MCF 10A (cell line): ENCODE results near the gene SDK1. TPM values are rescaled to one million over a fixed set of nuclear protein-coding genes. Genes with fewer than 3 reads are reported as not detected.

Source experiments
- BruUV-seq: library from RNA; stranded (reverse); fragments of 400-500 nt; replicated peaks from 2 replicates; lab custom pipeline; 2021; lab: Mats Ljungman, UMichigan
- CTCF ChIA-PET: fragments of 300-600 bp; sonication (Branson Sonifier 250); formaldehyde crosslinking; extraction: SDS; loops from one replicate; lab custom pipeline; 2021; ENCODE audit warnings: antibody characterized with exemption, inconsistent platforms; lab: Yijun Ruan, JAX
- POLR2A ChIA-PET: fragments of 300-600, 350-650 bp; sonication (Branson Sonifier 250); formaldehyde crosslinking; extraction: SDS; loops from one replicate; lab custom pipeline; 2020; ENCODE audit warnings: antibody characterized with exemption, inconsistent platforms; lab: Yijun Ruan, JAX
- DNase-seq: peaks from one replicate; pipeline ENCODE4 v3.0.0-alpha.2; 2018; ENCODE audit not compliant: unreplicated experiment
- H3K27ac Mint-ChIP-seq: one replicate; pipeline ENCODE4 v1.8.0; 2022; ENCODE audit warnings: mild to moderate bottlenecking, low read depth, mixed read lengths; ENCODE audit not compliant: unreplicated experiment
- H3K27me3 Mint-ChIP-seq: one replicate; pipeline ENCODE4 v1.8.0; 2022; ENCODE audit warnings: mixed read lengths; ENCODE audit not compliant: insufficient read depth, unreplicated experiment
- H3K36me3 Mint-ChIP-seq: one replicate; pipeline ENCODE4 v1.8.0; 2022; ENCODE audit warnings: mild to moderate bottlenecking, moderate library complexity, mixed read lengths; ENCODE audit not compliant: insufficient read depth, unreplicated experiment
- H3K4me1 Mint-ChIP-seq: one replicate; pipeline ENCODE4 v1.8.0; 2022; ENCODE audit warnings: mixed read lengths; ENCODE audit not compliant: insufficient read depth, unreplicated experiment
- H3K4me3 Mint-ChIP-seq: one replicate; pipeline ENCODE4 v1.8.0; 2022; ENCODE audit warnings: mild to moderate bottlenecking, moderate library complexity, mixed read lengths; ENCODE audit not compliant: unreplicated experiment
- H3K9me3 Mint-ChIP-seq: one replicate; pipeline ENCODE4 v1.8.0; 2022; ENCODE audit warnings: mixed read lengths; ENCODE audit not compliant: unreplicated experiment
- CTCF ChIP-seq: fragments of 200-600 bp; IDR thresholded peaks from one replicate; pipeline ENCODE4 v1.8.0; 2022; ENCODE audit warnings: antibody characterized with exemption, mild to moderate bottlenecking; ENCODE audit not compliant: unreplicated experiment
- intact Hi-C: fragments of 100-400 bp; cut with micrococcal nuclease; formaldehyde crosslinking; loops from 2 replicates; pipeline ENCODE4 v1.14.1; 2022
- total RNA-seq: library from RNA; stranded (reverse); gene quantifications from 2 replicates; pipeline ENCODE4 v1.2.3, GENCODE V29; 2022

SDK1 gene
- total RNA-seq, 1 experiment from 2014 or later = 3.3 TPM

DNA sequence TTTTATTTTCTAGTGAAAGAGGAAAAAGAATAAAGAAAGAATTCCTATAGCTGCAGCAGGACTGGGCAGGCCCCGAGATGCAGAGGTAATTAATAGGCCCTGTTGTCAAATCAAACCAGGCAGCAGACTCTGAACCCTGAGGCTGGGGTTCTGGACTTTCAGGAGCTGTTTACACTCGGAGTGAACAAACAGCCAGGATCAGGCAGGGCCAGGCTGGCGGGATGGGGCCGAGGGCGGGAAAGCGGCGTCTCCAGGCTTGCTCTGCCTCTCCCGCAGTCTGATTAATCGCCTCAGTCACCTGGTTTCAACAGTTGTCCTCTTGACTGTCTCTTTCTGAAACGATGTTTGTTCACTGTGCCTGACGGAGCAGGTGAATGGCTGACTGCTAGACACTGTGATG lies 705.6 kb downstream of the SDK1 start:
- ChIA-PET CTCF (no interaction called here), POLR2A (interaction anchor here (0.6 kb wide), 1 partner anchor 263 kb away, joined by 3 read pairs; no protein-coding TSS in a partner anchor)
- no peak for DNase-seq
- peaks cover 6% of the 10 kb centered on the region for H3K36me3 Mint-ChIP-seq
- no peak for TF ChIP-seq CTCF
- no peak overlapping the region for H3K27ac Mint-ChIP-seq
- no peaks in the 10 kb centered on the region for H3K4me1 Mint-ChIP-seq
- H3K4me3 Mint-ChIP-seq = no peak overlapping the region
- BruUV-seq = no TSS peak
- intact Hi-C loops = no loop called here
- no peaks in the 10 kb centered on the region for H3K27me3 Mint-ChIP-seq
- H3K9me3 Mint-ChIP-seq = no peaks in the 10 kb centered on the region

- TF ChIP-seq CTCF = no peak
- intact Hi-C loops = no loop called here
- CTCF ChIA-PET = interaction anchor here (0.6 kb wide), 1 partner anchor 621 kb away, joined by 5 read pairs; no protein-coding TSS in a partner anchor
- no TSS peak for BruUV-seq
- Mint-ChIP-seq H3K27ac (no peak overlapping the region), H3K4me1 (no peaks in the 10 kb centered on the region), H3K9me3 (no peaks in the 10 kb centered on the region), H3K27me3 (no peaks in the 10 kb centered on the region), H3K4me3 (no peak overlapping the region), H3K36me3 (peaks cover 6% of the 10 kb centered on the region)
- POLR2A ChIA-PET = no interaction called here
- DNase-seq = no peak
These were observed 708.4 kb downstream of the SDK1 start for GRCh38 chr7:4009211-4010060.

DNA sequence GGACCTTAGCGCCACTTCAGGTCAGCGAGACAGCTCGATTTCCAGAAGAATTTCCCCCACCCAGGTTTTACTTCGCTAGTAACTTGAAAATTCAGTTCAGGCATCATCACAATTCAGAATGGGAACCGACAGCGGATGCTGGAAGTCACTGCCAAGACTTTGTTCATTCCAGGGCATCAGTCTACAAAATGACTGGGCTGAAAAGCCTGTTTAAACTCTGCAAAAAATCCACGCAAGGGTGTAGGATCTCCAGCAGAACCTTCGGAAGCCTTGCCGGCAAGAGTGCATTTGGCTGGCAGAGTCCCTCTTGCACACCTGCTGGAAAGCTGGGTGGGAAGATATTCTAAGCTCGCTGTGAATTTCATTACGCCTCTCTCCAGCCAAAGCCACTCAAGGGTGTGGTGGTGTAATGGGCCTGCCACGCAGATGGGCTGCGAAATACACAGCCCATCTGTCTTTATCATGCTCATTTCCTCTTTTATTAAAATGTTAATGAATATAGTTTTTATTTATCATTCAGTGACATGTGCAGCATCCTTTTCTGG lies 709.1 kb downstream of the SDK1 start:
- H3K27ac Mint-ChIP-seq = no peak overlapping the region
- intact Hi-C loops = no loop called here
- ChIA-PET POLR2A (no interaction called here), CTCF (no interaction called here)
- H3K9me3 Mint-ChIP-seq = no peaks in the 10 kb centered on the region
- peaks cover 6% of the 10 kb centered on the region for H3K36me3 Mint-ChIP-seq
- no peak overlapping the region for H3K4me3 Mint-ChIP-seq
- BruUV-seq = no TSS peak
- no peaks in the 10 kb centered on the region for H3K27me3 Mint-ChIP-seq
- no peak for DNase-seq
- no peaks in the 10 kb centered on the region for H3K4me1 Mint-ChIP-seq
- TF ChIP-seq CTCF = no peak

- no peak overlapping the region for H3K27ac Mint-ChIP-seq
- no peaks in the 10 kb centered on the region for H3K4me1 Mint-ChIP-seq
- peaks cover 6% of the 10 kb centered on the region for H3K36me3 Mint-ChIP-seq
- POLR2A ChIA-PET = no interaction called here
- no TSS peak for BruUV-seq
- H3K27me3 Mint-ChIP-seq = no peaks in the 10 kb centered on the region
- DNase-seq = no peak
- intact Hi-C loops = no loop called here
- no peak overlapping the region for H3K4me3 Mint-ChIP-seq
- CTCF ChIA-PET = no interaction called here
- no peak for TF ChIP-seq CTCF
- no peaks in the 10 kb centered on the region for H3K9me3 Mint-ChIP-seq
These were observed 710.0 kb downstream of the SDK1 start for GRCh38 chr7:4010923-4011656.
